HL-60 (cell line): ENCODE data around the gene MIDN.
A peak's percentile ranks its signal among the peaks of the same experiment; 100 is the strongest.

Source experiments
- POLR2AphosphoS5 ChIP-seq: IDR thresholded peaks from 2 replicates; pipeline ENCODE4 v1.6.1; 2012; ENCODE audit warnings: low read depth
- TF ChIP-seq, protein P1 (sequence below): IDR thresholded peaks from one replicate; pipeline ENCODE4 v1.5.1; 2011; ENCODE audit warnings: low read length, control low read depth, inconsistent platforms; ENCODE audit not compliant: insufficient read depth

DNA sequence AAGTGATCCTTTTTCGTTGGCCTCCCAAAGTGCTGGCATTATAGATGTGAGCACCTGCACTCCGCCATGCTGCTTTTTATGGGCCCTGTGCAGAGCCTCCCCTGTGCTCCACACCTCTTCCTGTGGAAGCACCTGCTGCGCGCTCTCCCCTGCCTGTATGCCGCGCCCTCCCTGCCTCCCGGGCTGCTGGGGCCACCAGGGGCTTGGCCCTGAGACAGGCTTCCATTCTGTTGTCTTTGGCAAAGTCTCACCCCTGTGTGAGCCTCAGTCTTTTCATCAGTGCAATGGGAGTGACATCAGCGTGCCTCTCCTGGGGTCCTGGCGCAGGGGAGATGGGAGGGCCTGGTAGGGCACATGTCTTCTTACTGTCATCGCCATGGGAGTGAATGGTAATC, 28.2 kb downstream of the MIDN start:
- TF ChIP-seq, protein P1, sequence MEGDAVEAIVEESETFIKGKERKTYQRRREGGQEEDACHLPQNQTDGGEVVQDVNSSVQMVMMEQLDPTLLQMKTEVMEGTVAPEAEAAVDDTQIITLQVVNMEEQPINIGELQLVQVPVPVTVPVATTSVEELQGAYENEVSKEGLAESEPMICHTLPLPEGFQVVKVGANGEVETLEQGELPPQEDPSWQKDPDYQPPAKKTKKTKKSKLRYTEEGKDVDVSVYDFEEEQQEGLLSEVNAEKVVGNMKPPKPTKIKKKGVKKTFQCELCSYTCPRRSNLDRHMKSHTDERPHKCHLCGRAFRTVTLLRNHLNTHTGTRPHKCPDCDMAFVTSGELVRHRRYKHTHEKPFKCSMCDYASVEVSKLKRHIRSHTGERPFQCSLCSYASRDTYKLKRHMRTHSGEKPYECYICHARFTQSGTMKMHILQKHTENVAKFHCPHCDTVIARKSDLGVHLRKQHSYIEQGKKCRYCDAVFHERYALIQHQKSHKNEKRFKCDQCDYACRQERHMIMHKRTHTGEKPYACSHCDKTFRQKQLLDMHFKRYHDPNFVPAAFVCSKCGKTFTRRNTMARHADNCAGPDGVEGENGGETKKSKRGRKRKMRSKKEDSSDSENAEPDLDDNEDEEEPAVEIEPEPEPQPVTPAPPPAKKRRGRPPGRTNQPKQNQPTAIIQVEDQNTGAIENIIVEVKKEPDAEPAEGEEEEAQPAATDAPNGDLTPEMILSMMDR: no peak
- TF ChIP-seq POLR2AphosphoS5: 0 out of 2 replicates have a peak, but pooled peaks have one; percentile 12
